Thyroid gland (tissue), 4 donors: ENCODE results near the gene SLC35E3.

Experiments used
- CTCF ChIP-seq, 6 experiments: fragments of 200-600 bp in 3 of 6; fragments of 450-650 bp in 3 of 6; sonication (generic) in 3 of 6; IDR thresholded peaks; one replicate each; pipeline ENCODE4 v1.5.1; 2016 to 2019; ENCODE audit warnings: antibody characterized with exemption in 6 of 6, mild to moderate bottlenecking in 2 of 6, inconsistent platforms in 1 of 6, moderate library complexity in 1 of 6
- POLR2A ChIP-seq, 2 donors: fragments of 450-650 bp; IDR thresholded peaks; one replicate each; pipeline ENCODE4 v1.6.1; 2017; ENCODE audit warnings: antibody characterized with exemption in 2 of 2, mild to moderate bottlenecking in 2 of 2, moderate library complexity in 1 of 2

GRCh38 chr12:68772714-68773113, 26.7 kb downstream of the SLC35E3 start:
- no peak for TF ChIP-seq POLR2A (IDR thresholded peaks at IDR 0.05)
- TF ChIP-seq CTCF (IDR thresholded peaks at IDR 0.05): no peak
